ENCODE results near the gene ILDR2.

DNA sequence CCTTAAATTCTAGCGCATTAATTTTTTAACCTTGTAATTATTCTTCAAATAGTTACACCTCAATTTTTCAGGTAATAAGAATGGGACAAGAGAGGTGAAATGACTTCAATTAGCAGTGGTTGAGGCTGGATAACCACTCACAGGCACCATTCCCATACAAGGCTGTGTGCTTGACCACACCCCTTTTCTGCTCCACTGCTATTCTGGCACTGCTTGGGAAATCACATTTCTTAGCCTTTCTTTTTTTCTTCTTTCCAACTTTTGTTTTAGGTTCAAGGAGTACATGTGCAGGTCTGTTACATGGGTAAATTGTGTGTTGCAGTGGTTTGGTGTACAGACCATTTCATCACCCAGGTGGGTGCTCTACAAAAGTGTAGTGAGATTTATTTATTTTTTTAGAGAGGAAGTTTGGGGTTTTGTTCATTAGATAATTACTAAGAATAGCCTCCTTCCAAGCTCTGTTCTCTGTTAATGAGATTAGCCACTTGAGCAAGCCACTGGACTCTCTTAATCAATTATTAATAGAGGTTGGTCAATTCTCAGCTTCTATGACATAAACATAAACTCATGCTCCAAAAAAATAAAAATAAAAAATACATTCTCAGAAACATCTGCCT is 14.4 kb downstream of the ILDR2 start:
- TF ChIP-seq, protein P1, sequence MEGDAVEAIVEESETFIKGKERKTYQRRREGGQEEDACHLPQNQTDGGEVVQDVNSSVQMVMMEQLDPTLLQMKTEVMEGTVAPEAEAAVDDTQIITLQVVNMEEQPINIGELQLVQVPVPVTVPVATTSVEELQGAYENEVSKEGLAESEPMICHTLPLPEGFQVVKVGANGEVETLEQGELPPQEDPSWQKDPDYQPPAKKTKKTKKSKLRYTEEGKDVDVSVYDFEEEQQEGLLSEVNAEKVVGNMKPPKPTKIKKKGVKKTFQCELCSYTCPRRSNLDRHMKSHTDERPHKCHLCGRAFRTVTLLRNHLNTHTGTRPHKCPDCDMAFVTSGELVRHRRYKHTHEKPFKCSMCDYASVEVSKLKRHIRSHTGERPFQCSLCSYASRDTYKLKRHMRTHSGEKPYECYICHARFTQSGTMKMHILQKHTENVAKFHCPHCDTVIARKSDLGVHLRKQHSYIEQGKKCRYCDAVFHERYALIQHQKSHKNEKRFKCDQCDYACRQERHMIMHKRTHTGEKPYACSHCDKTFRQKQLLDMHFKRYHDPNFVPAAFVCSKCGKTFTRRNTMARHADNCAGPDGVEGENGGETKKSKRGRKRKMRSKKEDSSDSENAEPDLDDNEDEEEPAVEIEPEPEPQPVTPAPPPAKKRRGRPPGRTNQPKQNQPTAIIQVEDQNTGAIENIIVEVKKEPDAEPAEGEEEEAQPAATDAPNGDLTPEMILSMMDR (IDR thresholded peaks at IDR 0.05), result no peak
- TF ChIP-seq POLR2A (IDR thresholded peaks at IDR 0.05), result no peak

Measured in transverse colon (tissue), 3 donors.